Neural cell (in vitro differentiated cells): ENCODE results near the gene MINDY2. TPM values are rescaled to one million over a fixed set of nuclear protein-coding genes. Genes with fewer than 3 reads are reported as not detected.
"Not testable (repeated sequence)": the region's sequence is repeated elsewhere in the genome, so short reads cannot be mapped to it uniquely, and the experiment has no call there.

Experiments used
- H2AFZ ChIP-seq: fragments of 200-600, 300-800 bp; sonication (generic), shearing (Covaris generic); 2 replicates; pipeline ENCODE4 v1.6.0; 2014; ENCODE audit warnings: low read depth, mild to moderate bottlenecking, antibody characterized with exemption, low read length, moderate library complexity
- H3F3A ChIP-seq: fragments of 200-600 bp; shearing (Covaris generic); 2 replicates; pipeline ENCODE4 v1.6.1; 2016; ENCODE audit warnings: mild to moderate bottlenecking, moderate library complexity, mixed read lengths, antibody characterized with exemption, low read length; ENCODE audit not compliant: insufficient read depth, poor library complexity, severe bottlenecking
- H3K27ac ChIP-seq: fragments of 200-600, 300-800 bp; sonication (generic), shearing (Covaris generic); 2 replicates; pipeline ENCODE4 v1.5.1; 2014; ENCODE audit warnings: mild to moderate bottlenecking, low read length, moderate library complexity
- H3K27me3 ChIP-seq: fragments of 300-800, 200-600 bp; sonication (generic), shearing (Covaris generic); 2 replicates; pipeline ENCODE4 v1.6.0; 2014; ENCODE audit warnings: mild to moderate bottlenecking, low read depth, low read length, moderate library complexity; ENCODE audit not compliant: insufficient read depth
- H3K36me3 ChIP-seq: fragments of 300-800, 200-600 bp; sonication (generic), shearing (Covaris generic); 2 replicates; pipeline ENCODE4 v1.5.1; 2014; ENCODE audit warnings: mild to moderate bottlenecking, antibody characterized with exemption, low read length, moderate library complexity; ENCODE audit not compliant: insufficient read depth
- H3K4me2 ChIP-seq: fragments of 300-800, 200-600 bp; sonication (generic), shearing (Covaris generic); 2 replicates; pipeline ENCODE4 v1.6.0; 2014; ENCODE audit warnings: mild to moderate bottlenecking, low read length
- H3K4me3 ChIP-seq: fragments of 300-800, 200-600 bp; sonication (generic), shearing (Covaris generic); 2 replicates; pipeline ENCODE4 v1.5.1; 2014; ENCODE audit warnings: mild to moderate bottlenecking, low read length, moderate library complexity
- H3K79me2 ChIP-seq: fragments of 200-600 bp; shearing (Covaris generic); replicated peaks from 2 replicates; pipeline ENCODE4 v1.6.0; 2014; ENCODE audit warnings: mild to moderate bottlenecking, low read length, moderate library complexity; ENCODE audit not compliant: insufficient read depth
- H3K9ac ChIP-seq: fragments of 300-800, 200-600 bp; sonication (generic), shearing (Covaris generic); 2 replicates; pipeline ENCODE4 v1.6.1; 2016; ENCODE audit warnings: mild to moderate bottlenecking, low read length, mixed read lengths
- H3K9me2 ChIP-seq: fragments of 200-600 bp; shearing (Covaris generic); 2 replicates; pipeline ENCODE4 v1.6.1; 2016; ENCODE audit warnings: mild to moderate bottlenecking, low read length, mixed read lengths; ENCODE audit not compliant: insufficient read depth
- H3K9me3 ChIP-seq: fragments of 200-600, 300-800 bp; sonication (generic), shearing (Covaris generic); 2 replicates; pipeline ENCODE4 v1.6.1; 2016; ENCODE audit warnings: mild to moderate bottlenecking, mixed run types, low read length, moderate library complexity, mixed read lengths
- H4K20me1 ChIP-seq: fragments of 200-600 bp; shearing (Covaris generic); 2 replicates; pipeline ENCODE4 v1.6.1; 2016; ENCODE audit warnings: mild to moderate bottlenecking, mixed run types; ENCODE audit not compliant: insufficient read depth
- CTCF ChIP-seq: fragments of 450-650 bp; IDR thresholded peaks from 2 replicates; pipeline ENCODE4 v1.5.1; 2014; ENCODE audit warnings: antibody characterized with exemption, mild to moderate bottlenecking, moderate library complexity; ENCODE audit not compliant: poor library complexity, severe bottlenecking
- EP300 ChIP-seq: fragments of 450-650 bp; conservative IDR thresholded peaks from 2 replicates; pipeline ENCODE4 v1.6.1; 2014; ENCODE audit warnings: antibody characterized with exemption, mild to moderate bottlenecking, moderate library complexity; ENCODE audit not compliant: poor library complexity, severe bottlenecking
- EZH2 ChIP-seq: fragments of 200-600, 300-800 bp; shearing (Covaris generic), sonication (generic); IDR thresholded peaks from 2 replicates; pipeline ENCODE4 v1.6.1; 2014; ENCODE audit warnings: antibody characterized with exemption, low read length, borderline replicate concordance, mild to moderate bottlenecking; ENCODE audit not compliant: insufficient read depth, poor library complexity, severe bottlenecking
- MXI1 ChIP-seq: fragments of 450-650 bp; conservative IDR thresholded peaks from 2 replicates; pipeline ENCODE4 v1.6.1; 2014; ENCODE audit warnings: antibody characterized with exemption, mild to moderate bottlenecking; ENCODE audit not compliant: poor library complexity, severe bottlenecking
- POLR2AphosphoS5 ChIP-seq: IDR thresholded peaks from 2 replicates; pipeline ENCODE4 v1.6.1; 2012
- RAD21 ChIP-seq: fragments of 450-650 bp; conservative IDR thresholded peaks from 2 replicates; pipeline ENCODE4 v1.6.1; 2014; ENCODE audit warnings: antibody characterized with exemption, mild to moderate bottlenecking, moderate library complexity
- REST ChIP-seq: IDR thresholded peaks from 2 replicates; pipeline ENCODE4 v1.6.1; 2012; ENCODE audit warnings: borderline replicate concordance
- SMC3 ChIP-seq: fragments of 450-650 bp; conservative IDR thresholded peaks from 2 replicates; pipeline ENCODE4 v1.6.1; 2014; ENCODE audit warnings: antibody characterized with exemption, mild to moderate bottlenecking, moderate library complexity; ENCODE audit not compliant: poor library complexity
- TAF1 ChIP-seq: IDR thresholded peaks from 2 replicates; pipeline ENCODE4 v1.6.1; 2012; ENCODE audit warnings: low read depth
- polyA plus RNA-seq: library from polyadenylated mRNA; depleted of rRNA; stranded (reverse); fragments of >200 nt; gene quantifications from 2 replicates; pipeline ENCODE4 v1.2.3, GENCODE V29; 2014

Gene MINDY2
- polyA plus RNA-seq, 1 donor from 2014 or later, result 22.8 TPM

DNA sequence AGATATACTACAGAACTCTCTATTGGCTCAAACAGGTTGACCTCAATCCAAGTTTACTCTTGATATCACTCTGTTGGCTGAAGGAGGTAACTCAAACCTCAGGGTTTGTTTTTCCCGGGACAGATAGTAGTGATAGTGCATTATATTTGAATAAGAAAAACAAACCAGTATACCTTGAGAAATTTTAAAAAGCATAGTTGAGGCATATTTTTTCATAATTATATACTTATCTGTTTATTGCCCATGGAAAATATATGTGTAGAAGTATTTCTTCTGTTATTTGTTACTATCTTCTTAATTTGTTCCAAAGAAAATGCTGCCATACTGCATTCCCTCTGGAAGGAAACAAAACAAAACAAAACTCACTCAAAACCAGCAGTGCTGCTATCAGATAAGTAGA lies 85.5 kb downstream of the MINDY2 start:
- H3K9ac ChIP-seq, H3K79me2 ChIP-seq, H3K36me3 ChIP-seq, H3K27ac ChIP-seq, H2AFZ ChIP-seq, H3F3A ChIP-seq, H3K9me2 ChIP-seq, H3K9me3 ChIP-seq, H3K4me2 ChIP-seq, H4K20me1 ChIP-seq, H3K4me3 ChIP-seq, H3K27me3 ChIP-seq: not testable (repeated sequence)

DNA sequence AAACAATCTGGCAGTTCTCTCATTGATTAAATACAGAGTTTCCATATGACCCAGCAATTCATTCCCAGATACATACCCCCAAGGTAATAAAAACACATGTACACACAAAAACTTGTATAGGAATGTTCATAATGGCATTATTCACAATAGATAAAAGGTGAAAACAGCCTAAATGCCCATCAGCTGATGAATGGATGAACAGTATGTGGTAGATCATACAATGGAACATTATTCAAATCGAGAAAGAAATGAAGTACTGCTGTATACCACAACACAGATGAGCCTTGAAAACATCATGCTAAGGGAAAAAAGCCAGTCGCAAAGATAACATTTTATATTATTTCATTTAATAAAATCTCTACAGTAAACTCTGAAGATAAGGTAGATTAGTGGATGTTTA lies 91.2 kb downstream of the MINDY2 start:
- H3K36me3 ChIP-seq, result no peaks in the 10 kb centered on the region
- no peaks in the 10 kb centered on the region for H3K79me2 ChIP-seq
- no peaks in the 10 kb centered on the region for H3K9me2 ChIP-seq
- H3K4me2 ChIP-seq, result no peak overlapping the region
- H3K4me3 ChIP-seq, result no peak overlapping the region
- H4K20me1 ChIP-seq, result no peaks in the 10 kb centered on the region
- H3K9me3 ChIP-seq, result no peaks in the 10 kb centered on the region
- no peaks in the 10 kb centered on the region for H3F3A ChIP-seq
- H3K27ac ChIP-seq, result no peak overlapping the region
- TF ChIP-seq POLR2AphosphoS5, result no peak
- no peak for TF ChIP-seq RAD21
- TF ChIP-seq CTCF, result no peak
- no peak for TF ChIP-seq REST
- no peak for TF ChIP-seq EZH2
- no peak for TF ChIP-seq MXI1
- no peak for TF ChIP-seq TAF1
- no peak for TF ChIP-seq EP300
- no peak for TF ChIP-seq SMC3
- no peaks in the 10 kb centered on the region for H3K27me3 ChIP-seq
- H2AFZ ChIP-seq, result no peak overlapping the region
- no peak overlapping the region for H3K9ac ChIP-seq
